Measurements from ENCODE around the gene DLG2.

DNA sequence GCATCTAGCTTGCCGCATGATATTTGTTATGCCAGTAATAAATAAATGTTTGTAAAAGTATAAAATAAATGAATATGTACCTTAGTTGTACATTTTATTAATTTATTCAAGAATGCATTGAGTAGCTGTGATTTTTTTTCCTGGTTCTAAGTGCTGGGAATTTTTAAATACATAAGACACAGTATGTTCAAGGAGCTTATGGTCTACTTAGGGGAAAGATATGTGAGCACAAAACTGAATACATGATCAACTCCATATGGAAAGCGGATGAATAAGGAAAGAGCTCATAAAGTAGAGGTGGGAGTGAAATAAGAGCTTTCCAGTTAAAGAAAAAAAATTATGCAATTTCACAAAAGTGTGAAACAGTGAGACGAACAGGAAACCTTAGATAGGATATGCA is 1396.7 kb downstream of the DLG2 start:
- TF ChIP-seq, protein P1, sequence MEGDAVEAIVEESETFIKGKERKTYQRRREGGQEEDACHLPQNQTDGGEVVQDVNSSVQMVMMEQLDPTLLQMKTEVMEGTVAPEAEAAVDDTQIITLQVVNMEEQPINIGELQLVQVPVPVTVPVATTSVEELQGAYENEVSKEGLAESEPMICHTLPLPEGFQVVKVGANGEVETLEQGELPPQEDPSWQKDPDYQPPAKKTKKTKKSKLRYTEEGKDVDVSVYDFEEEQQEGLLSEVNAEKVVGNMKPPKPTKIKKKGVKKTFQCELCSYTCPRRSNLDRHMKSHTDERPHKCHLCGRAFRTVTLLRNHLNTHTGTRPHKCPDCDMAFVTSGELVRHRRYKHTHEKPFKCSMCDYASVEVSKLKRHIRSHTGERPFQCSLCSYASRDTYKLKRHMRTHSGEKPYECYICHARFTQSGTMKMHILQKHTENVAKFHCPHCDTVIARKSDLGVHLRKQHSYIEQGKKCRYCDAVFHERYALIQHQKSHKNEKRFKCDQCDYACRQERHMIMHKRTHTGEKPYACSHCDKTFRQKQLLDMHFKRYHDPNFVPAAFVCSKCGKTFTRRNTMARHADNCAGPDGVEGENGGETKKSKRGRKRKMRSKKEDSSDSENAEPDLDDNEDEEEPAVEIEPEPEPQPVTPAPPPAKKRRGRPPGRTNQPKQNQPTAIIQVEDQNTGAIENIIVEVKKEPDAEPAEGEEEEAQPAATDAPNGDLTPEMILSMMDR (IDR thresholded peaks at IDR 0.05) = no peak
- no peak for TF ChIP-seq EP300 (IDR thresholded peaks at IDR 0.05)

All from suprapubic skin (tissue), 3 donors.